LoVo (cell line): ENCODE data around the gene MAST3.
"Not testable (repeated sequence)": the region's sequence is repeated elsewhere in the genome, so short reads cannot be mapped to it uniquely, and the experiment has no call there.

Experiments
- DNase-seq: peaks from one replicate; pipeline ENCODE4 v3.0.0-alpha.2; 2016; ENCODE audit warnings: low spot score

The MAST3 gene

DNA sequence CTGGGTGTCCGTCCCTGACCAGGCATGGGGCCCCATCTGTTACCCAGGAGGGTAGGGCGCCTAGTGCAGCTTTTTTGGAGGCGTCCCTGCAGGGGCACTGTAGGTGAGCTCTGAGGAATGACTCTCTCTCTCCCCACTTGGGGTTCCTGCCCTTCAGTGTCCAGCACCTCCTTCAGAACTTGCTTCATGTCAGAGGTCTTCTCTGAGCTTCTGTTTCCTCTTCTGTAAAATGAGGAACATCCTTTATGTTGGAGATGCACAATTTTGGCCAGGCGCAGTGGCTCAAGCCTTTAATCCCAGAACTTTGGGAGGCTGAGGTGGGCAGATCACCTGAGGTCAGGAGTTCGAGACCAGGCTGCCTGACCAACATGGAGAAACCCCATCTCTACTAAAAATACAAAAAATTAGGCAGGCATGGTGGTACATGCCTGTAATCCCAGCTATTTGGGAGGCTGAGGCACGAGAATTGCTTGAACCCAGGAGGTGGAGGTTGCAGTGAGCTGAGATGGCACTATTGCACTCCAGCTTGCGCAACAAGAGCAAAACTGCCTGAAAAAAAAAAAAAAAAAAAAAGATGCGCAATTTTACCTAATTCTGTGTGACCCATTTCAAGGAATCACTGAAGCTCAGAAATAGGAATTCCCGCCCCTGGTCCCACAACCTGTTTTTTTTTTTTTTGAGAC lies 40.2 kb downstream of the MAST3 start:
- no peak for DNase-seq

DNA sequence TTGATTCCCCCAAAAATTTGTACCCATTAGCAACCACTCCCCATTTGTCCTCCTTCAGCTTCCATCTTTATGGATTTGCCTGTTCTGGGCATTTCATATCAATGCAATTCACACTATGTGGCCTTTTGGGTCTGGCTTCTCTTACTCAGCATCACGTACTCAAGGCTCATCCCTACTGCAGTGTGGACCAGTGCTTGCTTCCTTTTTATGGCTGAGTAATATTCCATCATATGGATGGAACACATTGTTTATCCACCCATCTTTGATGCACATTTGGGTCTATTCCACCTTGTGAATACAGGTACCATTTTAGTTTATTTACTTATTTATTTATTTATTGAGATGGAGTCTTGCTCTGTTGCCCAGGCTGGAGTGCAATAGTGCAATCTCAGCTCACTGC lies 42.9 kb downstream of the MAST3 start:
- DNase-seq: no peak

DNA sequence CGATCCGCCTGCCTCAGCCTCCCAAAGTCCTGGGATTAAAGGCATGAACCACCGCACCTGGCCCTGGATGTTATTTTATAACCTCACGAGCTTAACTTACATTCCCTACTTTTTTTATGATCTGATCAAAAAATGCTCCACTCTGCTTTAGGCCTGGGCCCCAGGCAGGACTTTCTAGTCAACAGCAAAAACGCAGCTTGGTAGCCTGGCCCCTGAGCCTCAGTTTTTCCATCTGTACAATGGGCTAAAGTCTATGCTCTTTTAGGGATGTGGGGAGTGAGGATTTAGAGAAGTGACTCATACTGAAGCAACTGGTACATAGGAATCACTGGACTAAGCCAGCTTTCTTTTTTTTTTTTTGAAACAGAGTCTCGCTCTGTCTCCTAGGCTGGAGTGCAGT lies 43.5 kb downstream of the MAST3 start:
- DNase-seq: no peak

DNA sequence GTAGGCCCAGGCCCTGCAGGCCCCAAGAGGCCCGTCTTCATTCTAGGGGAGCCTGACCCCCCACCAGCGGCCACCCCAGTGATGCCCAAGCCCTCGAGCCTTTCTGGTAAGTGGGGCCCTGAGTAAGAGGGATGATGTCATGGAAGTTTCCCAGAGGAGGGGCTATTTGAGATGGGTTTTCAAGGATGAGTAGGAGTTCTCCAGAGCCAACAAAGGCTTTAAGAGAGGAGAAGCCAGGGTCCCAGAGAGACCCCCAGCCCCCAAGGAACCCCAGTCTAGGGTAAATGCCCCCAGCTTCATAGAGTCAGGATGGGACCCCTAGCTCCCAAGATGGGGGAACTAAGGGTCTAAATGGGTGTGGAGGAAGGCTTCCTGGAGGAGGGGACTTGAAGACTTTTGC lies 46.3 kb downstream of the MAST3 start:
- no peak for DNase-seq

DNA sequence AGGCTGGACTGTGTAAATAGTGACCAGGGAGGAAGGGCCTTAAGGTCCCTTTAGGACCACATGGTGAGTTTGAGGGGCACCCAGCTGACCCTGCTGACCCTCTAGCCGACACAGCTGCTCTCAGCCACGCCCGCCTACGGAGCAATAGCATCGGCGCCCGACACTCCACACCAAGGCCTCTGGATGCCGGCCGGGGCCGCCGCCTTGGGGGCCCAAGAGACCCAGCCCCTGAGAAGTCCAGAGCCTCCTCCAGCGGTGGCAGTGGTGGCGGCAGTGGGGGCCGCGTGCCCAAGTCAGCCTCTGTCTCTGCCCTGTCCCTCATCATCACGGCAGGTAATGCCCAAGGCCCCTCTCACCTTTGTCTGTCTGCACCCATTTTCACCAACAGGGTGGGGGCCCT lies 46.8 kb downstream of the MAST3 start:
- no peak for DNase-seq

DNA sequence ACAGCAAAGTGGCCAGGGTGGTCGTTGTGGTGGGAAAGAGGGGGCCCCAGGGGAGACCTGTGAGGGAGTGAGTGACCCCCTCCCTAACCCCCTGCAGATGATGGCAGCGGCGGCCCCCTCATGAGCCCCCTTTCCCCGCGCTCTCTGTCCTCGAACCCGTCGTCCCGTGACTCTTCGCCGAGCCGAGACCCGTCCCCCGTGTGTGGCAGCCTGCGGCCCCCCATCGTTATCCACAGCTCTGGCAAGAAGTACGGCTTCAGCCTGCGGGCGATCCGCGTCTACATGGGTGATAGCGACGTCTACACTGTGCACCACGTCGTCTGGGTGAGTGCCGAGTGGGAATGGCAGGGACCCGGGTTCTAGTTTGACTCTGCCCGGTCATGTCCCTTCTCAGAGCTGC lies 47.3 kb downstream of the MAST3 start:
- no peak for DNase-seq

DNA sequence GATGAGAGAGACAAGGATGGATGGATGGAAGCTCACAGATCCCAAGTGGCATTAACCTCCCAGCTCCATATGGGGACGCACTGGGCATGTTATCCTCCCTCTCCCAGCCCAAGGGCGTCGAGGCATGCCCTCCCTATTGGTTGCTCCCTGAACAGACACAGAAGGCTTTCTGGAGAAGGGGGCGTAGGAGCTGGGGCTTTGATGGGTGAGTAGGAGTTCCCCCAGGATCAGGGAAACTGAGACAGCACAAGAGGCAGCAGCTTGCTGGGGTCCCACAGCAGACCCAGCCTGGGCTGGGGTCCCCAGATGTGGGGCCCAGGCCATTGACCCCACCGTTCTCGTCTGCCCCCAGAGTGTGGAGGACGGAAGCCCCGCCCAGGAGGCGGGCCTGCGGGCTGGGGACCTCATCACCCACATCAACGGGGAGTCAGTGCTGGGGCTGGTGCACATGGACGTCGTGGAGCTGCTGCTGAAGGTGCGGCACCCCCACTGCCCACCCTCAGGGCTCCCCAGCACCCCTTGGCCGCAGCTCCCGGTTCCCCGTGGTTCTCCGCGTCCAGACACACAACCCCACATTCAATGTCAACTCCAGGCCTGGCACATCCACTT lies 47.9 kb downstream of the MAST3 start:
- no peak for DNase-seq

DNA sequence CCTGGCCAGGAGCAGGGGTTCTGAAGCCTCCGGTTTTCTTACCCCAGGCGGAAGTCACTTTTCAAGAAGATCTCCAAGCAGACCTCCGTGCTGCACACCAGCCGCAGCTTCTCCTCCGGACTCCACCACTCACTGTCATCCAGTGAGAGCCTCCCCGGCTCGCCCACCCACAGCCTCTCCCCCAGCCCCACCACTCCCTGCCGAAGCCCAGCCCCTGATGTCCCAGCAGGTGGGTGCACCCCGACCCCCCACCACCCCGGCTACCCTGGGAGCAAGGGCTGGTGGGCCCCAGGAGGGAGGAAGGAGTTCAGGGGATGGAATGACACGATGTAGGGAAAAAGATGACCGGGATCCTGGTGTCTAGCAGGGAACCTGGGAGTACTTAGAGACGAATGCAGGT lies 49.8 kb downstream of the MAST3 start:
- no peak for DNase-seq

DNA sequence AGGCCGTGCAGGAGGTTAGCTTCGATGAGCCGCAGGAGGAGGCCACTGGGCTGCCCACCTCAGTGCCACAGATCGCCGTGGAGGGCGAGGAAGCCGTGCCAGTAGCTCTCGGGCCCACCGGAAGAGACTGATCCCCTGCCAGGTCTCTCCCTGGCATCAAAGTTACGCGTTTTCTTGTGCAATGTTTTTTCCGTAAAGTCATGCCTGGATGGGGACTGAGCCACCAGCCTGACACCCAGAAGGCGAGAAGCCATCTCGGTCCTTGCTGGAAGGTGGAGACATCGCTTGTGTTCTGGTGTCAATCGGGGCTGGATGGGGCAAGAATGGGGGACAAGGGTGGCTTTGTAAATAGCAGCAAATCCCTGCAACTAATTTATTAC lies 52.0 kb downstream of the MAST3 start:
- DNase-seq: no peak

DNA sequence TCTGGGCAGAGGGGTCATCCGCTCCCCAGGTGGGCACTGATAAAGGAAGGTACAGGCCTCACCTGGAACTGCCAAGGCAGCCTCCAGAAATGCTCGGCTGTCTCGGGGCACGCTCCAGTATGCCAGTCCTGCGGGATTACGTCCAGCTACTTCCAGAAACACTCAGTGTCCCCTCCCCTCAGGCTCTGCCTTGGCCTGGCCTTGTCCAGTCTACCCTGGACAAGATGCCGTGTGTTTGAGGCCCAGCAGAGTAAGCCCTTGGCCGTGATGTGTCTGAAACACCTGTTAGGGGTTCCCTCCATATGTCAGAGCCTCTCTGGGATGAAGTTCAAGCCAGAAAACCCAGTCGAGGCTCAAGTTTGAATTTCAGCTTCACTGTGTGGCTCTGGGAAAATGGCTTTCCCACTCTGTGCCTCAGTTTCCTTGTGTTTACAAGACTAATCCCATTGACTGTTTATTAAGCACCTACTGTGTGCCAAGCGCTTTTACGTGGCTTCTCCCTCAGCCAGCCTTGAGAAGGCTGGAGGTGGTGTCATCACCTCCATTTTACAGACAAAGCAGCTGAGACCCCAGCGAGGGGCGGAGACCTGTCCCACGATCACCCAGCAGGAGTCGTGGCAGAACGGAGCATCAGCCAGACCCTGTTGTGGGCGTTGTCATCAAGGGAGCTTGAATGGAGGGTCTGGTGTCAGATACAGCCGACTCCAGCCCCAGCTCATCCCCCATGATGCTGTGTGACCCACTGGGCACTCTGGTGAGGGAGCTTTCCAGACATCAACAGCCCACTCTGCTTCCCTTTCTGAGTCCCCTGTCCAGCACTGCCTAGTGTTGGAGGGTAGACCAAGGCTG lies 53.4 kb downstream of the MAST3 start:
- no peak for DNase-seq

DNA sequence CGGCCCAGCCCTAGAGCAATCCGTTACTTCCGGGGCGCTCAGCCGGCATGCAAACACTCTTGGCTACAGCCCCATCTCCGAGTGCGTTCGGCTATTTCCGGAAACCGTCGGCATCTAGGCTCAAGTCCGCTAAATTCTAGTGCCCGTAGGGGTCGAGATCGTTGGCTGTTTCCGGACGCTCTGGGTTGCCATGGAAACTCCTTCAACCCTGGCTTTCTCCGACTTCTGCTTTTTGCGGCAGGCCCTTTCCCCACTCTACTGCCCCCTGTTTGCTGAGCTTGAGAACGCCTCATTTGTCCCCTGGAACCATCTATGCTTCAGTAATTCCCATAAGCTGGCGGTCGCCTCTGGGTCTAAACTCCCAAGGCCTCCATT lies 54.9 kb downstream of the MAST3 start:
- peak; percentile 96 for DNase-seq

DNA sequence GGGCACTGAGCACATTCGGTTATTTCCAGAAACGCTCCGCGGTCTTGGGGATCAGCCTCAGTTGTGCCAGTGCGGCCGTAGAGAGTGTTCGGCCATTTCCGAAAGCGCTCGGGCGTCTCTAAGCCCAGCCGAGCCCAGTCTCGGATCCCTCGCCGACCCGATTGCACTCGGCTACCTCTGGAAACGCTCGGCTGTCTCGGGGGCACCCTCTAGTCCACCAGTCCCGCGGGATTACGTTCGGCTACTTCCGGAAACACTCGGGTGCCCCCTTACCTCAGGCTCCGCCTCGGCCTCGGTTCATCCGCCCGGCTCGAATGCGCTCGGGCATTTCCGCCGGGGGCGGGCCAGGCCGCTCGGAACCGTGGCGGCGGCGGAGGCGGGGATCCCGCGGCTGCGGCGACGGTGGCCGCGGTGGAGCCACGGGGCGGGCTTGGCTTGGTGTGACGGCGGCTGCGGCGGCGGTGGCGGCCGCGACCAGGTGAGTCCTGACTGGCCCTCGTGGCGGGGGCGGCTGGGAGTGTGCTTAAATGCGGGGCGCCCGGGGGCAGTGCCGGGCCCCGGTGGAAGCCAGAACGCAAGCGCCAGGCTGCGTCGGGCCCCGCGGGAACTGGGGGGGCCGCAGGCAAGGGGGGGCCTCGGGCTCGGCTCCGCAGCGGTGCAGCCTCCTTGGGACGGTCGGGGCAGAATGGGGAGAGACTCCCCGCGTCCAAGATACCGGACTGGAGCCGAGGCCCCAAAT lies 55.4 kb downstream of the MAST3 start, which contains the start of gene PIK3R2:
TSS of gene PIK3R2 (plus strand) at position 347 of the 739 bp plus-strand sequence. CDS start 2,717 bp downstream, outside the sequence.
- peak; percentile 100 for DNase-seq

DNA sequence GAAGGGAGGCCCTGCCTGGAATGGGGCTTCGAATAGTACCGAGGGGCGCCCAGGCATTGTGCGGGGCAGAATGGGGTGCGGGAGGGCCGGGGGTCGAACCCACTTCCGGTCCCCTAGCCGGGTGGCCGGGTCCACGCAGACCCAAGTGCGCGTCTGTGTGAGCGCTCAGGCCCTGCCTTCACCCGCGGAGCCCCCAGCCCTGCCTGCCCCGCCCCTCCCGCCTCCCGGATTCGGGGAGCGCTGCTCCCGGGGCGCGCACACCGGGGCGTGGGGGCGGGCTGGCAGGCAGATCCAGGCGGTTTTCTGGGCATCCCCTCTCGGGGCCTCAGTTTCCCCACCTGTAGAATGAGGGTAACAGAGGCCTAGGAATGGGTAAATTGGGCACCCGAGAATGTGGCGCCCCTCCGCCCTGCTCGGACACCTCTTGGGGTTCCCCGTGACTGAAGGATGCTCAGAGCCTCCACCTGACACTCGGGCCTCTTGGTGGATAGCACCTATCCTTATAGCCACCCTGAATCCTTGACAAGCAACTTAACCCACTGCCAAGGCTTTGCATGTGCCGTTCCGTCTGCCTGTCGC lies 56.1 kb downstream of the MAST3 start:
- no peak for DNase-seq

DNA sequence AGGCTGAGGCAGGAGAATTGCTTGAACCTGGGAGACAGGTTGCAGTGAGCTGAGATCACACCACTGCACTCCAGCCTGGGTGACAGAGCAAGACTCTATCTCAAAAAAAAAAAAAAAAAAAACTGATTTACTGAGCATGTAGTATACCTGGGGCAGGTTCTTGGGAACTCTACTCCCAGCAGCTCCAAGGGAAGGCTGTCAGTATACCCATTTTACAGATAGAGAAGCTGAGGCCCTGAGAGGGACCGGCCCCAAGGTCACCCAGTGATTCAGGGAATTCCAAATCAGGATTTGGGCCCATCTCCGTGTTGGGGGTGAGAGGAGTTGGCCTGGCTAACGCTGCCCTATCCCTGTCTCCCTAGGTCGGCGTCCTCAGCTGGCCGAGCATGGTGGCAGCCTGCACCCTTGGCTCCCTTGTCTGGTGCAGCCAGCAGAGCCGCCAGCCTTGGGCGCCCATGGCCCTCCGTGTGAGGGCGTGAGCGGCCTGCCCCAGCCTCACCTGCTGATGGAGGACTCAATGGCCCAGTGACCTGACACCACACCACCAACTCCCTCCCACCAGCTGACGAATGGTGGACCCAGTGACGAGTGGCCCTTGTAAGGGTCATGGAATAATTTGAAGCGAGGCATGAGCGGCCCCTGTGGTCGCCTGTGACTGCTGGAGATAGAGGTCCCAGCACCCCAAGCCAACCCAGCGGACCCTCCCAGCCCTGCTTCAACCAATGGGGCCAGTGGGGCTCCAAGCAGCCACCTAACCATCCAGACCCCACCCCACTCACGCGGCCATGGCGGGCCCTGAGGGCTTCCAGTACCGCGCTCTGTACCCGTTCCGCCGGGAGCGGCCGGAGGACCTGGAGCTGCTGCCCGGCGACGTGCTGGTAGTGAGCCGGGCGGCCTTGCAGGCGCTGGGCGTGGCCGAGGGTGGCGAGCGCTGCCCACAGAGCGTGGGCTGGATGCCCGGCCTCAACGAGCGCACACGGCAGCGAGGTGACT lies 57.8 kb downstream of the MAST3 start:
- DNase-seq: no peak

DNA sequence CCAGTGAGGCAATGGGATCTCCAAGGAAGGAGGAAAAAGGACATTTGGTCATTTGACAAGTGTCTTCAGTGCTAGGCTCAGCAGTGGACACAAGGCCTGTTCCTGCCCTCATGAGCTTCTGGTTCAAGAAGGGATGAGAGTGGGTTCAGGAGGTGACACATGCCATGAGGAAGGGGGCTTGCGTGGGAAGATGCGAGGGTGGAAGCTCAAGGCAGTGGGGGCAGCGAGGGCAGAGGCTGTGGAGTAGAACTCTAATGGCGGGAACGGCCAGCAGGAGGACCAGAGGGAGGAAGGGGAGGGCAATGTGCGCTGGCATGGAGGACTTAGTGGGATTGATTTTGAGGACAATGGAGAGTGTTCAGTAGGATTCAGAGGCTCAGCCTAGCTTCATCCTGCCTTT lies 58.7 kb downstream of the MAST3 start:
- no peak for DNase-seq

DNA sequence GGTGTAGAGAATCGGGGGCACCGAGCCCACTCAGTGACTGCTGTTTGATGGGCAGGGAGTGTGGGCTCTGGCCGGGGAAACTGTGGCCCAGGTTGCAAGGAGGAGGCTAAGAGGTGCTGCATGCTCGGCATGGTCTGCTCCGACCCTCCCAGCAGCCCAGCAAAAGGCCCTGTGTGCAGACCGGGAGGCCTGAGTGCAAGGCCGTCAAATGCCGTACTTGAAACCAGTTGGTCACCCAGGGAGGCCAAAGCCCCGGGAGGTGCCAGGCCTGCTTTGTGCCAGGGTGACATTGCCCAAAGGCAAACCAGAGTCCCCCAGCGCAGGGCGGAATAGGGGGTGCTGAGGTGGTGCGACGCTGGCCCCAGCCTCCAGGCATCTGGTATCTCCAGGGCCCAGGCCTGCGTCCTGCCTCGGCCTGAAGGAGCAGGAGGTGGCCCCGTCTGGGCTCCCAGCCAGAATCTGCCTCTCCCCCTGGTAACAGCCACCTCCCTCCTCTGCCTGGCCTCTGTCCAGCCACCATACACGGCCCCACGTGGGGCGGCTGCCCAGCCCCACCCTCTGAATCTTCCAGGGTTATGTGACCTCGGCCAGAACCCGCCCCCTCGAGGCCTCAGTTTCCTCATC lies 59.4 kb downstream of the MAST3 start:
- DNase-seq: peak; percentile 85

DNA sequence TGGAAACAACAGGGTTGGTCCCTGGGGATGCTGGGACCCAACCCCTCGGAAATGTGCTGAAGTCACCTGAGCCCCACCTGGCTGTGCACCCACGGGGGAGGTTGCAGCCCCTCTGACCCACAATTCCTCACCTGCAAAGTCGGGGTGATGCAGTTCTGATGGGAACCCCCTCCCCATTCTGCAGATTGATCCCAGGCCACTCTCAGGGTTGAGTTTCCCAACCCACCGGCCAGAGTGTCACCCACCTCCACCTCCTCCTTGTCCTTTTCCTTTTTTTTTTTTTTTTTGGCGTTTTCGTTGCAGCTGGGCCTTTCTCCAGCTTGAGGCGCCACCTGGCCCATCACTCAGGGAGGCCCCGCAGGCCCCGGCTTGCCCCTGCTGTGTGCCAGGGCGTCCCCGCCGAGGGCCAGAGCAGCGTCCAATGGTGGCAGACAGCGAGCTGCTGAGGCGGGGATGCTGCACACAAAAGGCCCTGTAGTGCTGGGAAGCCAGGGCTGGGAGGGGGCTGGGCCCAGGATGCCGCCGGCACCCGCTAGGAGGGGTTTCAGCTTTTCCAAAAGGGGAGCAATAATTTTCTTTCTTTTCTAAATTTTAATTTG lies 60.0 kb downstream of the MAST3 start:
- DNase-seq: no peak

DNA sequence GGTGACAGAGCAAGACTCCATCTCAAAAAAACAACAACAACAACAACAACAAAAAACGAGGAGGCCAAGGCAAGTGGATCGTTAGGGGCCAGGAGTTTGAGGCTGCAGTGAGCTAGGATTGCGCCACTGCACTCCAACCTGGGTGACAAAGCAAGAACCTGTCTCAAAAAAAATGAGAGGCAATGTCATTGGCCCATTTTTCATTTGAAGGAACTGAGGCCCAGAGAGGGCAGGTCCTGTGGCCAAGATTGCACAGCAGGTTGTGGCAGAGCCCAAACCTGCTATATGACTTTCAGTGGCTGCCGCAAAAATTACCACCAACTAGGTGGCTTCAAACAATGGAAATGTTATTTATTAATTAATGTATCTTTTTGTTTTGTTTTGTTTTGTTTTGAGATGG lies 60.9 kb downstream of the MAST3 start:
- DNase-seq: no peak

DNA sequence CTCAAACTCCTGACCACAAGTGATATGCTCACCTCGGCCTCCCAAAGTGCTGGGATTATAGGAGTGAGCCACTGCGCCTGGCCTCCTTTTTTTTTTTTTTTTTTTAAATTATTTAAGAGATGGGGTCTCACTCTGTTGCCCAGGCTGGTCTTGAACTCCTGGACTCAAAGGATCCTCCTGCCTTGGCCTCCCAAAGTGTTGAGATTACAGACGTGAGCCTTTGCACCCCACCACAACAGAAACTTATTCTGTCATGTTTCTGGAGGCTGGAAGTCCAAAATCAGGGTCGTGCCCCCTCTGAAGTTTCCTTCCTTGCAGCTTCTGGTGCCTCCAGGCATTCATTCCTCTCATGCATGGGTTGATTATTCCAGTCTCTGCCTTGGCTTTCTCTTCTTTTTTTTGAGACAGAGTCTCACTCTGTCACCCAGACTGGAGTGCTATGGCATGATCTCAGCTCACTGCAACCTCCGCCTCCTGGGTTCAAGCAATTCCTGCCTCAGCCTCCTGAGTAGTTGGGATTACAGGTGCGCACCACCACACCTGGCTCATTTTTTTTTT lies 61.6 kb downstream of the MAST3 start:
- DNase-seq: not testable (repeated sequence)

DNA sequence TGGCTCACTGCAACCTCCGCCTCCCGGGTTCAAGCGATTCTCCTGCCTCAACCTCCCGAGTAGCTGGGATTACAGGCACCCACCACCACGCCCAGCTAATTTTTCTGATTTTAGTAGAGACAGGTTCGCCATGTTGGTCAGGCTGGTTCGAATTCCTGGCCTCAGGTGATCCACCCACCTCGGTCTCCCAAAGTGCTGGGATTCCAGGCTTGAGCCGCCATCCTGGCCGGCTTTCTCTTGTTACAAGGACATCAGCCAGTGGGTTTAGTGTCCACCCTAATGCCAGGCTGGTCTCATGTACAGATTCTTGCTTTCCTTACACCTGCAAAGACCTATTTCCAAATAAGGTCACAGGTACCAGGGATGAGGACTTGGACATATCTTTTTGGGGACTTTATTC lies 62.2 kb downstream of the MAST3 start:
- DNase-seq: no peak
